ENCODE results near the gene FRMD4A.
"Not testable (repeated sequence)": the region's sequence is repeated elsewhere in the genome, so short reads cannot be mapped to it uniquely, and the experiment has no call there.

DNA sequence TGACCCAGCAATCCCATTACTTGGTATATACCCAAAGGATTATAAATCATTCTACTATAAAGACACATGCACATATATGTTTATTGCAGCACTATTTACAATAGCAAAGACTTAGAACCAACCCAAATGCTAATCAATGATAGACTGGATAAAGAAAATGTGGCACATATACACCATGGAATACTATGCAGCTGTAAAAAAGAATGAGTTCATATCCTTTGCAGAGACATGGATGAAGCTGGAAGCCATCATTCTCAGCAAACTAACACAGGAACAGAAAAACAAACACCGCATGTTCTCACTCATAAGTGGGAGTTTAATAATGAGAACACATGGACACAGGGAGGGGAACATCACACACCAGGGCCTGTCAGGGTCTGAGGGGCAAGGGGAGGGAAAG is 434.6 kb downstream of the FRMD4A start:
- TF ChIP-seq RCOR1 (conservative IDR thresholded peaks at IDR 0.05; ENCODE audit: low read depth, low read length); TAF1 (IDR thresholded peaks at IDR 0.05; ENCODE audit: borderline replicate concordance, low read depth, low read length); SRF (IDR thresholded peaks at IDR 0.05; ENCODE audit: low read depth in 2 of 2, low read length in 2 of 2); POLR2AphosphoS5 (IDR thresholded peaks at IDR 0.05; ENCODE audit: low read length); EZH2 (IDR thresholded peaks at IDR 0.05; ENCODE audit: borderline replicate concordance, control insufficient read depth, low read depth, low read length); CBX3 (IDR thresholded peaks at IDR 0.05; ENCODE audit: borderline replicate concordance, low read depth); GABPA (IDR thresholded peaks at IDR 0.05; ENCODE audit: low read depth): not testable (repeated sequence)
- TF ChIP-seq, protein P1, sequence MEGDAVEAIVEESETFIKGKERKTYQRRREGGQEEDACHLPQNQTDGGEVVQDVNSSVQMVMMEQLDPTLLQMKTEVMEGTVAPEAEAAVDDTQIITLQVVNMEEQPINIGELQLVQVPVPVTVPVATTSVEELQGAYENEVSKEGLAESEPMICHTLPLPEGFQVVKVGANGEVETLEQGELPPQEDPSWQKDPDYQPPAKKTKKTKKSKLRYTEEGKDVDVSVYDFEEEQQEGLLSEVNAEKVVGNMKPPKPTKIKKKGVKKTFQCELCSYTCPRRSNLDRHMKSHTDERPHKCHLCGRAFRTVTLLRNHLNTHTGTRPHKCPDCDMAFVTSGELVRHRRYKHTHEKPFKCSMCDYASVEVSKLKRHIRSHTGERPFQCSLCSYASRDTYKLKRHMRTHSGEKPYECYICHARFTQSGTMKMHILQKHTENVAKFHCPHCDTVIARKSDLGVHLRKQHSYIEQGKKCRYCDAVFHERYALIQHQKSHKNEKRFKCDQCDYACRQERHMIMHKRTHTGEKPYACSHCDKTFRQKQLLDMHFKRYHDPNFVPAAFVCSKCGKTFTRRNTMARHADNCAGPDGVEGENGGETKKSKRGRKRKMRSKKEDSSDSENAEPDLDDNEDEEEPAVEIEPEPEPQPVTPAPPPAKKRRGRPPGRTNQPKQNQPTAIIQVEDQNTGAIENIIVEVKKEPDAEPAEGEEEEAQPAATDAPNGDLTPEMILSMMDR (IDR thresholded peaks at IDR 0.05 in 2 of 3, conservative IDR thresholded peaks at IDR 0.05 in 1 of 3; ENCODE audit: control insufficient read depth in 2 of 3, extremely low read depth in 1 of 3, insufficient read depth in 1 of 3, low read depth in 3 of 3, low read length in 3 of 3): not testable (repeated sequence)
- TF ChIP-seq, protein P2, sequence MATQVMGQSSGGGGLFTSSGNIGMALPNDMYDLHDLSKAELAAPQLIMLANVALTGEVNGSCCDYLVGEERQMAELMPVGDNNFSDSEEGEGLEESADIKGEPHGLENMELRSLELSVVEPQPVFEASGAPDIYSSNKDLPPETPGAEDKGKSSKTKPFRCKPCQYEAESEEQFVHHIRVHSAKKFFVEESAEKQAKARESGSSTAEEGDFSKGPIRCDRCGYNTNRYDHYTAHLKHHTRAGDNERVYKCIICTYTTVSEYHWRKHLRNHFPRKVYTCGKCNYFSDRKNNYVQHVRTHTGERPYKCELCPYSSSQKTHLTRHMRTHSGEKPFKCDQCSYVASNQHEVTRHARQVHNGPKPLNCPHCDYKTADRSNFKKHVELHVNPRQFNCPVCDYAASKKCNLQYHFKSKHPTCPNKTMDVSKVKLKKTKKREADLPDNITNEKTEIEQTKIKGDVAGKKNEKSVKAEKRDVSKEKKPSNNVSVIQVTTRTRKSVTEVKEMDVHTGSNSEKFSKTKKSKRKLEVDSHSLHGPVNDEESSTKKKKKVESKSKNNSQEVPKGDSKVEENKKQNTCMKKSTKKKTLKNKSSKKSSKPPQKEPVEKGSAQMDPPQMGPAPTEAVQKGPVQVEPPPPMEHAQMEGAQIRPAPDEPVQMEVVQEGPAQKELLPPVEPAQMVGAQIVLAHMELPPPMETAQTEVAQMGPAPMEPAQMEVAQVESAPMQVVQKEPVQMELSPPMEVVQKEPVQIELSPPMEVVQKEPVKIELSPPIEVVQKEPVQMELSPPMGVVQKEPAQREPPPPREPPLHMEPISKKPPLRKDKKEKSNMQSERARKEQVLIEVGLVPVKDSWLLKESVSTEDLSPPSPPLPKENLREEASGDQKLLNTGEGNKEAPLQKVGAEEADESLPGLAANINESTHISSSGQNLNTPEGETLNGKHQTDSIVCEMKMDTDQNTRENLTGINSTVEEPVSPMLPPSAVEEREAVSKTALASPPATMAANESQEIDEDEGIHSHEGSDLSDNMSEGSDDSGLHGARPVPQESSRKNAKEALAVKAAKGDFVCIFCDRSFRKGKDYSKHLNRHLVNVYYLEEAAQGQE (IDR thresholded peaks at IDR 0.05; ENCODE audit: low read depth, low read length): not testable (repeated sequence)

All from GM12878 (cell line).